ENCODE data around the gene SPRR2E. TPM values are rescaled to one million over a fixed set of nuclear protein-coding genes. Genes with fewer than 3 reads are reported as not detected.

Gene SPRR2E
- not detected in 5 replicates for total RNA-seq (2022; extraction: Qiagen RNA extraction; ENCODE audit: low read depth)

DNA sequence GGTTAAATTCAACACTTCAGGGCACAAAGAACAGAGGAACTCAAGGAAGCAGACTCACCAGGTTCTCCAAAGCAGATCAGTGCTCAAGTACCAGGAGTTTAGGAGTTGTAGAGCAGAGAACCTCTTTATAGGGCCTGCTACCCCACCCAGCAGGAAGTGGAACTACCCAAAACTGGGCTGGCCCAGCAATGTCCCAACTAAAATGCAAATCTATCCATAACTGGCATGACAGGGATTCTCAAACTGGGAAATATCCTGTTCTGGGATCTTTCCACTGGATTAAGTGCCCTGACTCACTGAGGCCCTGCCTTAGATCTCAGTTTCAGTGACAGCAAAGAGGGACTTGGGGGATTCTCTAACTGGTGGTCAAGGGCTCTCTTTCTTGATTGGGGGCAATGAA, at the start of gene SPRR2E:
TSS of gene SPRR2E (minus strand) at position 101 of the 400 bp plus-strand sequence. CDS start 775 bp downstream, outside the sequence.

DNA sequence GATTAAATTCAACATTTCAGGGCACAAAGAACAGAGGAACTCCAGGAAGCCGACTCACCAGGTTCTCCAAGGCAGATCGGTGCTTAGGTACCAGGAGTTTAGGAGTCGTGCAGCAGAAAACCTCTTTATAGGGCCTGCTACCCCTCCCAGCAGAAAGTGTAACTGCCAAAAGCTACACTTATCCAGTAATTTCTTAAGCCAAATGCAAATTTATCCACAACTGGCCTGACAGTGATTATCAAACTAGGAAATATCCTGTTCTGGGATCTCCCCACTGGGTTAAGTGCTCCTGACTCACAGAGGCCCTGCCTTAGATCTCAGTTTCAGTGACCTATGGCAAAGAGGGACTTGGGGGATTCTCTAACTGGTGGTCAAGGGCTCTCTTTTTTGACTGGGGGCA, 19.1 kb upstream of the SPRR2E start, which contains the start of gene SPRR2F:
TSS of gene SPRR2F (minus strand) at position 101 of the 400 bp plus-strand sequence. CDS start 783 bp downstream, outside the sequence.

DNA sequence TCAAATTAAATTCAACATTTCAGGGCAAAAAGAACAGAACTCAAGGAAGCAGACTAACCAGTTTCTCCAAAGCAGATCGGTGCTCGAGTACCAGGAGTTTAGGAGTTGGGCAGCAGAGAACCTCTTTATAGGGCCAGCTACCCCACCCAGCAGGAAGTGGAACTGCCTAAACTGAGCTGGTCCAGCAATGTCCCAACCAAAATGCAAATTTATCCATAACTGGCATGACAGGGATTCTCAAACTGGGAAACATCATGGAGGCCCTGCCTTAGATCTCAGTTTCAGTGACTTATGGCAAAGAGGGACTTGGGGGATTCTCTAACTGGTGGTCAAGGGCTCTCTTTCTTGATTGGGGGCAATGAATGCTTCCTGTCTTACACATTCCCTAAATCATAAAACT, 22.8 kb downstream of the SPRR2E start, which contains the start of gene SPRR2B:
TSS of gene SPRR2B (minus strand) at position 101 of the 400 bp plus-strand sequence. CDS start 772 bp downstream, outside the sequence.

GRCh38 chr1:153057375-153057774, 37.0 kb downstream of the SPRR2E start, which contains the start of gene SPRR2A:
Gene SPRR2A (minus strand): TSS chr1:153057512. CDS start chr1:153056735, 777 bp downstream.

Other genes starting within 250 kb of the SPRR2E start
- not detected in 5 replicates for gene LCE7A, start 234.5 kb downstream of the SPRR2E start, total RNA-seq (2022; extraction: Qiagen RNA extraction; ENCODE audit: low read depth)
- not detected in 5 replicates for gene SMCP, start 216.2 kb downstream of the SPRR2E start, total RNA-seq (2022; extraction: Qiagen RNA extraction; ENCODE audit: low read depth)
- 0.15 TPM in 1 of 5 replicates, not detected in the others for gene IVL, start 186.0 kb downstream of the SPRR2E start, total RNA-seq (2022; extraction: Qiagen RNA extraction; ENCODE audit: low read depth)
- not detected in 5 replicates for gene SPRR5, start 147.3 kb downstream of the SPRR2E start, total RNA-seq (2022; extraction: Qiagen RNA extraction; ENCODE audit: low read depth)
- not detected in 5 replicates for gene SPRR4, start 123.9 kb downstream of the SPRR2E start, total RNA-seq (2022; extraction: Qiagen RNA extraction; ENCODE audit: low read depth)
- gene SPRR1A, start 110.4 kb downstream of the SPRR2E start, total RNA-seq (2022; extraction: Qiagen RNA extraction; ENCODE audit: low read depth), result not detected in 5 replicates
- gene SPRR3, start 92.8 kb downstream of the SPRR2E start, total RNA-seq (2022; extraction: Qiagen RNA extraction; ENCODE audit: low read depth), result not detected in 5 replicates
- gene SPRR1B, start 63.3 kb downstream of the SPRR2E start, total RNA-seq (2022; extraction: Qiagen RNA extraction; ENCODE audit: low read depth), result not detected in 5 replicates
- gene SPRR2D, start 53.4 kb downstream of the SPRR2E start, total RNA-seq (2022; extraction: Qiagen RNA extraction; ENCODE audit: low read depth), result not detected in 5 replicates
- not detected in 5 replicates for gene SPRR2A, start 37.0 kb downstream of the SPRR2E start, total RNA-seq (2022; extraction: Qiagen RNA extraction; ENCODE audit: low read depth)
- not detected in 5 replicates for gene SPRR2B, start 22.9 kb downstream of the SPRR2E start, total RNA-seq (2022; extraction: Qiagen RNA extraction; ENCODE audit: low read depth)
- gene SPRR2F, start 19.0 kb upstream of the SPRR2E start, total RNA-seq (2022; extraction: Qiagen RNA extraction; ENCODE audit: low read depth), result not detected in 5 replicates
- not detected in 5 replicates for gene SPRR2G, start 56.4 kb upstream of the SPRR2E start, total RNA-seq (2022; extraction: Qiagen RNA extraction; ENCODE audit: low read depth)
- gene LELP1, start 108.9 kb upstream of the SPRR2E start, total RNA-seq (2022; extraction: Qiagen RNA extraction; ENCODE audit: low read depth), result not detected in 5 replicates
- not detected in 5 replicates for gene PRR9, start 123.1 kb upstream of the SPRR2E start, total RNA-seq (2022; extraction: Qiagen RNA extraction; ENCODE audit: low read depth)
- not detected in 5 replicates for gene LORICRIN, start 165.2 kb upstream of the SPRR2E start, total RNA-seq (2022; extraction: Qiagen RNA extraction; ENCODE audit: low read depth)
- not detected in 5 replicates for gene PGLYRP3, start 218.4 kb upstream of the SPRR2E start, total RNA-seq (2022; extraction: Qiagen RNA extraction; ENCODE audit: low read depth)